Stimulated activated CD8-positive, alpha-beta memory T cell treated with anti-CD3 and anti-CD28 coated beads, Interleukin-12 subunit alpha, Interleukin-12 subunit beta, amount 100 ng/mL, for 1 hour (primary cell): ENCODE results near the gene TEX10.
"Not testable (repeated sequence)": the region's sequence is repeated elsewhere in the genome, so short reads cannot be mapped to it uniquely, and the experiment has no call there.

Experiments
- DNase-seq: peaks from one replicate; pipeline ENCODE4 v3.0.0-alpha.2; 2020; ENCODE audit warnings: low read depth

Gene TEX10

GRCh38 chr9:100352727-100353505 lies at the start of gene TEX10:
Gene TEX10 (minus strand): TSS chr9:100352942. CDS start chr9:100349363, 3,579 bp downstream.
- peak; percentile 77 for DNase-seq

GRCh38 chr9:100401042-100401441 lies 48.3 kb upstream of the TEX10 start:
- DNase-seq, result no peak

GRCh38 chr9:100397529-100398266 lies 45.0 kb upstream of the TEX10 start:
- DNase-seq, result no peak

GRCh38 chr9:100396769-100397168 lies 44.0 kb upstream of the TEX10 start:
- DNase-seq, result no peak

- DNase-seq, result no peak
Measured at GRCh38 chr9:100394816-100395215, 42.1 kb upstream of the TEX10 start.

- no peak for DNase-seq
Measured at GRCh38 chr9:100394032-100394695, 41.4 kb upstream of the TEX10 start.

GRCh38 chr9:100392989-100393388 lies 40.2 kb upstream of the TEX10 start:
- DNase-seq, result not testable (repeated sequence)

GRCh38 chr9:100379862-100380261 lies 27.1 kb upstream of the TEX10 start:
- DNase-seq, result no peak

GRCh38 chr9:100377015-100377414 lies 24.3 kb upstream of the TEX10 start:
- DNase-seq, result no peak

- no peak for DNase-seq
Measured at GRCh38 chr9:100375658-100376057, 22.9 kb upstream of the TEX10 start.

- no peak for DNase-seq
Measured at GRCh38 chr9:100372648-100373047, 19.9 kb upstream of the TEX10 start.

GRCh38 chr9:100370064-100370723 lies 17.5 kb upstream of the TEX10 start:
- DNase-seq, result no peak

- DNase-seq, result no peak
Measured at GRCh38 chr9:100368672-100369071, 15.9 kb upstream of the TEX10 start.

GRCh38 chr9:100366121-100366520 lies 13.4 kb upstream of the TEX10 start:
- no peak for DNase-seq

- no peak for DNase-seq
Measured at GRCh38 chr9:100364013-100364412, 11.3 kb upstream of the TEX10 start.

- DNase-seq, result no peak
Measured at GRCh38 chr9:100359057-100359456, 6.3 kb upstream of the TEX10 start.

- no peak for DNase-seq
Measured at GRCh38 chr9:100357501-100357900, 4.8 kb upstream of the TEX10 start.

GRCh38 chr9:100355561-100355960 lies 2.8 kb upstream of the TEX10 start:
- no peak for DNase-seq

- no peak for DNase-seq
Measured at GRCh38 chr9:100354121-100354800, 1.5 kb upstream of the TEX10 start.

GRCh38 chr9:100352201-100352726 lies 478 bp downstream of the TEX10 start:
- no peak for DNase-seq

GRCh38 chr9:100351508-100351907 lies 1.2 kb downstream of the TEX10 start:
- no peak for DNase-seq
